HEK293 (cell line): Measurements from ENCODE around the gene ZNF883.

Source experiments
- CTCF ChIA-PET: fragments of 350-600 bp; formaldehyde crosslinking; extraction: SDS; loops from one replicate; lab custom pipeline; 2021; ENCODE audit warnings: antibody characterized with exemption; lab: Yijun Ruan, JAX
- POLR2A ChIA-PET: fragments of 300-600 bp; formaldehyde crosslinking; extraction: SDS; loops from one replicate; lab custom pipeline; 2020; ENCODE audit warnings: antibody characterized with exemption, inconsistent platforms; lab: Yijun Ruan, JAX
- H3K27ac ChIP-seq: fragments of 200-500 bp; sonication (Bioruptor generic); 2 replicates; pipeline ENCODE4 v1.5.1; 2014; ENCODE audit warnings: low read depth, low read length, control low read depth, inconsistent platforms; ENCODE audit errors: extremely low read depth
- H3K36me3 ChIP-seq, 2 experiments: fragments of 200-500 bp in 1 of 2; sonication (Bioruptor generic) in 1 of 2; 1 replicate in 1 of 2; 2 replicates in 1 of 2; pipeline ENCODE4 v1.5.1; 2014 to 2017; ENCODE audit warnings: inconsistent platforms in 2 of 2, low read length in 2 of 2; ENCODE audit not compliant: control insufficient read depth in 2 of 2, insufficient read depth in 1 of 2
- H3K4me1 ChIP-seq: fragments of 200-500 bp; sonication (Bioruptor generic); 2 replicates; pipeline ENCODE4 v1.5.1; 2014; ENCODE audit warnings: mild to moderate bottlenecking, low read length, inconsistent platforms; ENCODE audit not compliant: control insufficient read depth, insufficient read depth
- H3K4me3 ChIP-seq: 2 replicates; pipeline ENCODE4 v1.5.1; 2011; ENCODE audit warnings: low read depth, mild to moderate bottlenecking, control low read depth, low read length, moderate library complexity
- H3K9me3 ChIP-seq: fragments of 200-500 bp; sonication (Bioruptor generic); 2 replicates; pipeline ENCODE4 v1.5.1; 2014; ENCODE audit warnings: low read depth, low read length, inconsistent platforms; ENCODE audit not compliant: control insufficient read depth, insufficient read depth
- CTCF ChIP-seq: fragments of 450-650 bp; formaldehyde crosslinking; IDR thresholded peaks from 2 replicates; pipeline ENCODE4 v1.5.1; 2016; ENCODE audit warnings: missing biosample characterization, missing genetic modification characterization
- GLI2 ChIP-seq: fragments of 450-650 bp; formaldehyde crosslinking; IDR thresholded peaks from 2 replicates; pipeline ENCODE4; 2017; ENCODE audit warnings: missing biosample characterization, missing genetic modification characterization, low read depth, borderline replicate concordance
- HOXA7 ChIP-seq: sonication (generic); formaldehyde crosslinking; IDR thresholded peaks from 2 replicates; pipeline ENCODE4 v1.8.1; 2022; ENCODE audit warnings: missing genetic modification reagents, borderline replicate concordance
- HOXC10 ChIP-seq: sonication (generic); formaldehyde crosslinking; IDR thresholded peaks from 2 replicates; pipeline ENCODE4 v1.8.1; 2023; ENCODE audit warnings: mild to moderate bottlenecking, missing genetic modification reagents
- KLF1 ChIP-seq: fragments of 450-650 bp; formaldehyde crosslinking; IDR thresholded peaks from 2 replicates; pipeline ENCODE4 v1.5.1; 2016; ENCODE audit warnings: missing biosample characterization, missing genetic modification characterization
- KLF7 ChIP-seq: fragments of 450-650 bp; formaldehyde crosslinking; IDR thresholded peaks from 2 replicates; pipeline ENCODE4 v1.5.1; 2016; ENCODE audit warnings: missing biosample characterization, missing genetic modification characterization, borderline replicate concordance
- TSHZ1 ChIP-seq: fragments of 450-650 bp; formaldehyde crosslinking; IDR thresholded peaks from 2 replicates; pipeline ENCODE4 v1.5.1; 2016; ENCODE audit warnings: missing biosample characterization, missing genetic modification characterization, borderline replicate concordance
- ZFP3 ChIP-seq: fragments of 450-650 bp; formaldehyde crosslinking; IDR thresholded peaks from 2 replicates; pipeline ENCODE4 v1.5.1; 2016; ENCODE audit warnings: low read depth, missing biosample characterization, missing genetic modification characterization
- ZNF10 ChIP-seq: fragments of 450-650 bp; formaldehyde crosslinking; IDR thresholded peaks from 2 replicates; pipeline ENCODE4 v1.5.1; 2017; ENCODE audit warnings: missing biosample characterization, missing genetic modification characterization
- ZNF121 ChIP-seq: fragments of 450-650 bp; formaldehyde crosslinking; IDR thresholded peaks from 2 replicates; pipeline ENCODE4 v1.5.1; 2016; ENCODE audit warnings: missing biosample characterization, missing genetic modification characterization
- ZNF169 ChIP-seq: fragments of 450-650 bp; formaldehyde crosslinking; IDR thresholded peaks from 2 replicates; pipeline ENCODE4 v1.5.1; 2016; ENCODE audit warnings: missing biosample characterization, missing genetic modification characterization
- ZNF18 ChIP-seq: fragments of 450-650 bp; formaldehyde crosslinking; IDR thresholded peaks from 2 replicates; pipeline ENCODE4 v1.5.1; 2016; ENCODE audit warnings: missing biosample characterization, missing genetic modification characterization
- ZNF19 ChIP-seq: fragments of 450-650 bp; formaldehyde crosslinking; IDR thresholded peaks from 2 replicates; pipeline ENCODE4; 2016; ENCODE audit warnings: missing biosample characterization, missing genetic modification characterization, low read depth
- ZNF280C ChIP-seq: fragments of 450-650 bp; formaldehyde crosslinking; IDR thresholded peaks from 2 replicates; pipeline ENCODE4 v1.5.1; 2016; ENCODE audit warnings: missing biosample characterization, missing genetic modification characterization
- ZNF518A ChIP-seq: fragments of 450-650 bp; formaldehyde crosslinking; conservative IDR thresholded peaks from 2 replicates; pipeline ENCODE4 v1.5.1; 2016; ENCODE audit warnings: low read depth, missing biosample characterization, missing genetic modification characterization
- ZNF596 ChIP-seq: fragments of 450-650 bp; IDR thresholded peaks from 2 replicates; pipeline ENCODE4 v1.5.0; 2018; ENCODE audit warnings: missing biosample characterization, mild to moderate bottlenecking, missing genetic modification characterization, moderate library complexity
- ZNF707 ChIP-seq: fragments of 450-650 bp; formaldehyde crosslinking; IDR thresholded peaks from 2 replicates; pipeline ENCODE4 v1.5.1; 2016; ENCODE audit warnings: missing biosample characterization, missing genetic modification characterization
- ZNF785 ChIP-seq: fragments of 450-650 bp; formaldehyde crosslinking; IDR thresholded peaks from 2 replicates; pipeline ENCODE4 v1.5.1; 2016; ENCODE audit warnings: missing biosample characterization, missing genetic modification characterization
- ZSCAN16 ChIP-seq: fragments of 450-650 bp; formaldehyde crosslinking; IDR thresholded peaks from 2 replicates; pipeline ENCODE4 v1.5.1; 2016; ENCODE audit warnings: missing biosample characterization, missing genetic modification characterization
- ZSCAN30 ChIP-seq: fragments of 450-650 bp; IDR thresholded peaks from 2 replicates; pipeline ENCODE4 v1.5.1; 2018; ENCODE audit warnings: missing biosample characterization, mild to moderate bottlenecking, missing genetic modification characterization, moderate library complexity

The ZNF883 gene

GRCh38 chr9:112945620-112946208, 66.3 kb downstream of the ZNF883 start:
- ChIA-PET POLR2A (no interaction called here), CTCF (interaction anchor here (0.6 to 1.0 kb wide), 4 partner anchors 8 to 357 kb away, joined by 3 to 6 read pairs (median 4); no protein-coding TSS in a partner anchor)
- TF ChIP-seq KLF7 (tag by site-specific recombination) (no peak), ZNF707 (tag by site-specific recombination) (no peak), HOXA7 (CRISPR knock-in tag) (no peak), ZNF518A (tag by site-specific recombination) (no peak), ZSCAN30 (tag by site-specific recombination) (no peak), ZSCAN16 (tag by site-specific recombination) (no peak), ZNF121 (tag by site-specific recombination) (no peak), HOXC10 (no peak), ZNF10 (tag by site-specific recombination) (no peak), ZNF785 (tag by site-specific recombination) (no peak), CTCF (no peak), ZNF596 (tag by site-specific recombination) (no peak), ZNF18 (tag by site-specific recombination) (no peak)
- Histone ChIP-seq H3K27ac (no peak overlapping the region), H3K4me1 (no peaks in the 10 kb centered on the region), H3K36me3 (no peaks in the 10 kb centered on the region), H3K9me3 (no peaks in the 10 kb centered on the region), H3K4me3 (no peak overlapping the region)

- Histone ChIP-seq H3K4me3 (no peak overlapping the region), H3K4me1 (no peaks in the 10 kb centered on the region), H3K36me3 (no peaks in the 10 kb centered on the region), H3K27ac (no peak overlapping the region), H3K9me3 (no peaks in the 10 kb centered on the region)
- ChIA-PET POLR2A (no interaction called here), CTCF (no interaction called here)
- no peak for TF ChIP-seq KLF1
- TF ChIP-seq ZNF19 (tag by site-specific recombination): no peak
- TF ChIP-seq ZFP3 (tag by site-specific recombination): no peak
- TF ChIP-seq GLI2 (tag by site-specific recombination): no peak
- no peak for TF ChIP-seq ZNF280C (tag by site-specific recombination)
- TF ChIP-seq TSHZ1 (tag by site-specific recombination): no peak
- TF ChIP-seq ZNF169 (tag by site-specific recombination): no peak
These were observed 72.6 kb downstream of the ZNF883 start for GRCh38 chr9:112939418-112939817.
